GM12891 (cell line): Measurements from ENCODE around the gene DYNLT1.

Source experiments
- POLR2A ChIP-seq: IDR thresholded peaks from 2 replicates; pipeline ENCODE4 v1.6.1; 2011; ENCODE audit warnings: low read depth, low read length, control low read depth
- POLR2AphosphoS5 ChIP-seq: IDR thresholded peaks from 2 replicates; pipeline ENCODE4 v1.6.1; 2011; ENCODE audit warnings: low read depth, low read length, control low read depth
- TAF1 ChIP-seq: IDR thresholded peaks from 2 replicates; pipeline ENCODE4 v1.6.1; 2011; ENCODE audit warnings: low read depth, low read length, control low read depth

GRCh38 chr6:158644231-158645063 lies at the start of gene DYNLT1:
- TF ChIP-seq TAF1 (peak; percentile 72), POLR2A (peak; percentile 88), POLR2AphosphoS5 (peak; percentile 82)
